GM23338 (cell line): ENCODE measurements around the gene SH2D3C. TPM values are rescaled to one million over a fixed set of nuclear protein-coding genes. Genes with fewer than 3 reads are reported as not detected.

Source experiments
- ATAC-seq: fragments of 200-7000 bp; cut with Tn5 transposase; 3 replicates; pipeline ENCODE4 v1.9.1; 2020
- DNase-seq: peaks from one replicate; pipeline ENCODE4 v3.0.0-alpha.2; 2015; ENCODE audit warnings: low spot score
- H2AFZ ChIP-seq: fragments of 200-600 bp; sonication (generic); 2 replicates; pipeline ENCODE4 v1.8.0; 2016; ENCODE audit warnings: antibody characterized with exemption, mild to moderate bottlenecking, moderate library complexity
- H3F3A ChIP-seq: fragments of 200-600 bp; sonication (generic); replicated peaks from 2 replicates; pipeline ENCODE4 v1.8.0; 2017; ENCODE audit warnings: antibody characterized with exemption, mixed run types, low read depth
- H3K27ac ChIP-seq: fragments of 200-600 bp; sonication (generic); 2 replicates; pipeline ENCODE4 v1.6.1; 2016; ENCODE audit warnings: low read depth
- H3K27me3 ChIP-seq: fragments of 200-600 bp; sonication (generic); 2 replicates; pipeline ENCODE4 v1.8.0; 2016; ENCODE audit warnings: mild to moderate bottlenecking, mixed run types, moderate library complexity; ENCODE audit not compliant: insufficient read depth
- H3K36me3 ChIP-seq: fragments of 200-600 bp; sonication (generic); 2 replicates; pipeline ENCODE4 v1.8.0; 2016; ENCODE audit warnings: mild to moderate bottlenecking; ENCODE audit not compliant: insufficient read depth
- H3K4me1 ChIP-seq: fragments of 200-600 bp; sonication (generic); 2 replicates; pipeline ENCODE4 v1.8.0; 2016; ENCODE audit warnings: mild to moderate bottlenecking, moderate library complexity; ENCODE audit not compliant: insufficient read depth
- H3K4me2 ChIP-seq: fragments of 200-600 bp; sonication (generic); 2 replicates; pipeline ENCODE4 v1.7.1; 2017; ENCODE audit warnings: mixed run types
- H3K4me3 ChIP-seq: fragments of 200-600 bp; sonication (generic); 2 replicates; pipeline ENCODE4 v1.6.1; 2016; ENCODE audit warnings: mixed run types
- H3K79me2 ChIP-seq: fragments of 200-600 bp; sonication (generic); replicated peaks from 2 replicates; pipeline ENCODE4 v1.8.0; 2017; ENCODE audit warnings: mild to moderate bottlenecking; ENCODE audit not compliant: insufficient read depth
- H3K9me2 ChIP-seq: fragments of 200-600 bp; sonication (generic); 2 replicates; pipeline ENCODE4 v1.8.0; 2017; ENCODE audit not compliant: insufficient read depth
- H4K20me1 ChIP-seq: fragments of 200-600 bp; sonication (generic); replicated peaks from 2 replicates; pipeline ENCODE4 v1.8.0; 2017; ENCODE audit warnings: mild to moderate bottlenecking; ENCODE audit not compliant: insufficient read depth
- H3K27ac Mint-ChIP-seq: 2 replicates; pipeline ENCODE4 v1.8.0; 2020; ENCODE audit warnings: inconsistent platforms, mild to moderate bottlenecking, moderate library complexity, mixed read lengths
- H3K27me3 Mint-ChIP-seq: 3 replicates; pipeline ENCODE4 v1.8.0; 2022; ENCODE audit warnings: low read depth, mild to moderate bottlenecking, moderate library complexity, mixed read lengths, inconsistent platforms; ENCODE audit not compliant: insufficient read depth, poor library complexity
- H3K36me3 Mint-ChIP-seq: 3 replicates; pipeline ENCODE4 v1.8.0; 2021; ENCODE audit warnings: low read depth, mild to moderate bottlenecking, inconsistent platforms, moderate library complexity, mixed read lengths
- H3K4me1 Mint-ChIP-seq: 3 replicates; pipeline ENCODE4 v1.8.0; 2020; ENCODE audit warnings: mild to moderate bottlenecking, inconsistent platforms, mixed read lengths
- H3K4me3 Mint-ChIP-seq: 3 replicates; pipeline ENCODE4 v1.8.0; 2021; ENCODE audit warnings: moderate library complexity, mild to moderate bottlenecking, inconsistent platforms, mixed read lengths
- H3K9me3 Mint-ChIP-seq: 3 replicates; pipeline ENCODE4 v1.8.0; 2020; ENCODE audit warnings: moderate library complexity, mild to moderate bottlenecking, inconsistent platforms, mixed read lengths
- CREB1 ChIP-seq: fragments of 250-450 bp; sonication (Bioruptor Pico); IDR thresholded peaks from 2 replicates; pipeline ENCODE4 v1.5.0; 2020; ENCODE audit warnings: low read depth, mild to moderate bottlenecking, moderate library complexity
- CTCF ChIP-seq, 2 experiments: fragments of 200-600 bp in 1 of 2; sonication (generic) in 1 of 2; conservative IDR thresholded peaks; 2 replicates each; pipeline versions ENCODE4 v1.5.1 to v1.6.1; 2016 to 2017; ENCODE audit warnings: antibody characterized with exemption in 2 of 2, low read depth in 2 of 2, mild to moderate bottlenecking in 2 of 2, moderate library complexity in 1 of 2
- EZH2phosphoT487 ChIP-seq: fragments of 200-600 bp; sonication (generic); IDR thresholded peaks from one replicate; pipeline ENCODE4 v1.8.1; 2018; ENCODE audit warnings: antibody characterized with exemption; ENCODE audit not compliant: unreplicated experiment
- JUNB ChIP-seq: IDR thresholded peaks from one replicate; pipeline ENCODE4 v1.6.1; 2016; ENCODE audit warnings: antibody characterized with exemption; ENCODE audit not compliant: unreplicated experiment
- NANOG ChIP-seq: IDR thresholded peaks from 2 replicates; pipeline ENCODE4 v1.6.1; 2016; ENCODE audit warnings: antibody characterized with exemption, borderline replicate concordance
- REST ChIP-seq: IDR thresholded peaks from one replicate; pipeline ENCODE4 v1.6.1; 2018; ENCODE audit warnings: antibody characterized with exemption; ENCODE audit not compliant: unreplicated experiment
- STAT1 ChIP-seq: IDR thresholded peaks from one replicate; pipeline ENCODE4 v1.6.1; 2016; ENCODE audit warnings: antibody characterized with exemption; ENCODE audit not compliant: unreplicated experiment
- ZNF462 ChIP-seq: fragments of 250-450 bp; sonication (Bioruptor Pico); IDR thresholded peaks from 2 replicates; pipeline ENCODE4 v1.5.0; 2020; ENCODE audit warnings: mild to moderate bottlenecking, moderate library complexity
- polyA plus RNA-seq: library from polyadenylated mRNA; unstranded; fragments of >200 nt; fragmentation: Nextera tagmentation; extraction: Ambion mirVana; gene quantifications from 2 replicates; pipeline ENCODE4 v1.2.1, GENCODE V29; 2016
- total RNA-seq: library from RNA; depleted of rRNA; stranded (reverse); fragments of >200 nt; shearing (Covaris generic); gene quantifications from 2 replicates; pipeline ENCODE4 v1.2.3, GENCODE V29; 2014

Gene SH2D3C
- total and polyA plus RNA-seq, 2 experiments from 2014 or later, result 4.2 to 4.5 TPM

GRCh38 chr9:127712867-127713266, 65.6 kb downstream of the SH2D3C start:
- ATAC-seq, result no peak
- Histone ChIP-seq H3K36me3 (no peaks in the 10 kb centered on the region), H3F3A (0 out of 2 replicates have a peak, but pooled peaks cover 12% of the 10 kb centered on the region), H3K27ac (no peak overlapping the region), H3K9me2 (no peaks in the 10 kb centered on the region), H3K4me2 (no peak overlapping the region), H3K4me1 (peaks cover 10% of the 10 kb centered on the region), H3K79me2 (no peaks in the 10 kb centered on the region), H3K27me3 (no peaks in the 10 kb centered on the region), H3K4me3 (no peak overlapping the region), H4K20me1 (no peaks in the 10 kb centered on the region), H2AFZ (no peak overlapping the region)
- peaks cover 27% of the 10 kb centered on the region for H3K4me1 Mint-ChIP-seq
- no peak for DNase-seq
- no peak overlapping the region; the same call in 2 of the 3 replicates for H3K4me3 Mint-ChIP-seq
- no peaks in the 10 kb centered on the region for H3K36me3 Mint-ChIP-seq
- H3K9me3 Mint-ChIP-seq, result peaks cover 4% of the 10 kb centered on the region; the same call in 2 of the 3 replicates
- TF ChIP-seq CTCF (conservative IDR thresholded peaks at IDR 0.05; ENCODE audit: low read depth in 2 of 2) (no peak), REST (no peak), EZH2phosphoT487 (no peak), STAT1 (no peak), CREB1 (CRISPR knock-in tag) (no peak), NANOG (no peak), ZNF462 (no peak), JUNB (no peak)
- peaks cover 15% of the 10 kb centered on the region for H3K27me3 Mint-ChIP-seq
- H3K27ac Mint-ChIP-seq, result no peak overlapping the region
